Keratinocyte (primary cell): Measurements from ENCODE around the gene MTA3. TPM values are rescaled to one million over a fixed set of nuclear protein-coding genes. Genes with fewer than 3 reads are reported as not detected.

ENCODE experiments used
- DNase-seq: peaks from one replicate; pipeline ENCODE4 v3.0.0-alpha.2; 2011; ENCODE audit warnings: low read depth, missing footprints, low spot score
- FAIRE-seq: peaks from 2 replicates; lab custom pipeline; 2011; peaks lifted over from hg19 to GRCh38; lab: Jason Lieb, UNC
- H2AFZ ChIP-seq: 2 replicates; pipeline ENCODE4 v1.6.0; 2012; ENCODE audit warnings: low read length, control low read depth, inconsistent platforms; ENCODE audit not compliant: control insufficient read depth
- H3K27ac ChIP-seq: 2 replicates; pipeline ENCODE4 v1.5.1; 2011; ENCODE audit warnings: low read length; ENCODE audit not compliant: control insufficient read depth, insufficient read depth
- H3K27me3 ChIP-seq: 3 replicates; pipeline ENCODE4 v1.6.0; 2011; ENCODE audit warnings: low read length; ENCODE audit not compliant: control insufficient read depth, insufficient read depth; ENCODE audit errors: extremely low read depth
- H3K36me3 ChIP-seq, 2 experiments: 2 replicates in 1 of 2; 3 replicates in 1 of 2; pipeline ENCODE4 v1.5.1; 2011; ENCODE audit warnings: low read length in 2 of 2, mild to moderate bottlenecking in 1 of 2; ENCODE audit not compliant: control insufficient read depth in 2 of 2, insufficient read depth in 2 of 2; ENCODE audit errors: extremely low read depth in 1 of 2
- H3K4me1 ChIP-seq: 3 replicates; pipeline ENCODE4 v1.5.1; 2011; ENCODE audit warnings: low read length; ENCODE audit not compliant: control insufficient read depth, insufficient read depth; ENCODE audit errors: extremely low read depth
- H3K4me2 ChIP-seq: 3 replicates; pipeline ENCODE4 v1.6.0; 2011; ENCODE audit warnings: low read depth, low read length; ENCODE audit not compliant: control insufficient read depth, insufficient read depth; ENCODE audit errors: extremely low read depth
- H3K4me3 ChIP-seq, 3 experiments: fragments of 200-600 bp in 1 of 3; sonication (generic) in 1 of 3; 2 replicates in 2 of 3; 3 replicates in 1 of 3; pipeline ENCODE4 v1.5.1; 2011 to 2016; ENCODE audit warnings: low read length in 3 of 3, mild to moderate bottlenecking in 3 of 3, control low read depth in 2 of 3, inconsistent platforms in 1 of 3, low read depth in 1 of 3, mixed read lengths in 1 of 3, mixed run types in 1 of 3, moderate library complexity in 1 of 3; ENCODE audit not compliant: control insufficient read depth in 2 of 3, insufficient read depth in 2 of 3; ENCODE audit errors: extremely low read depth in 1 of 3
- H3K79me2 ChIP-seq: 2 replicates; pipeline ENCODE4 v1.6.0; 2012; ENCODE audit warnings: low read length; ENCODE audit not compliant: control insufficient read depth, insufficient read depth
- H3K9ac ChIP-seq: 3 replicates; pipeline ENCODE4 v1.6.0; 2011; ENCODE audit warnings: low read length; ENCODE audit not compliant: control insufficient read depth, insufficient read depth; ENCODE audit errors: extremely low read depth
- H3K9me1 ChIP-seq: 3 replicates; pipeline ENCODE4 v1.6.0; 2011; ENCODE audit warnings: low read length; ENCODE audit not compliant: control insufficient read depth, insufficient read depth; ENCODE audit errors: extremely low read depth
- H3K9me3 ChIP-seq: 2 replicates; pipeline ENCODE4 v1.5.1; 2012; ENCODE audit warnings: low read depth, low read length; ENCODE audit not compliant: control insufficient read depth
- H4K20me1 ChIP-seq: 3 replicates; pipeline ENCODE4 v1.6.0; 2011; ENCODE audit warnings: low read length; ENCODE audit not compliant: control insufficient read depth, insufficient read depth; ENCODE audit errors: extremely low read depth
- EZH2 ChIP-seq: IDR thresholded peaks from one replicate; pipeline ENCODE4 v1.6.1; 2012; ENCODE audit warnings: inconsistent platforms, mild to moderate bottlenecking, low read length, moderate library complexity
- dilution Hi-C: fragments of 300-500 bp; cut with MboI; formaldehyde crosslinking; loops from one replicate; pipeline ENCODE4 v1.7.0; 2020; ENCODE audit warnings: low sequenced_read_pairs; ENCODE audit not compliant: extremely low pct_ligation_motif_present
- polyA plus RNA-seq, 5 experiments: library from polyadenylated mRNA; depleted of rRNA in 3 of 5; stranded (reverse) in 3 of 5; stranded (forward) in 1 of 5; unstranded in 1 of 5; fragments of >200 nt; gene quantifications; 1 replicate in 1 of 5; 2 replicates in 3 of 5; 3 replicates in 1 of 5; pipeline versions ENCODE4 v1.2.1 to v1.2.3, GENCODE V29; 2011 to 2012; ENCODE audit warnings: missing spikeins in 2 of 5, low read depth in 1 of 5, low replicate concordance in 1 of 5
- TF ChIP-seq, protein P1 (sequence below), 3 experiments: IDR thresholded peaks in 1 of 3; conservative IDR thresholded peaks in 1 of 3; optimal IDR thresholded peaks in 1 of 3; 2 replicates in 2 of 3; 3 replicates in 1 of 3; pipeline versions ENCODE3 to v1.5.1; 2011; ENCODE audit warnings: low read length in 3 of 3, mild to moderate bottlenecking in 3 of 3, moderate library complexity in 2 of 3, control low read depth in 1 of 3, inconsistent platforms in 1 of 3; ENCODE audit not compliant: insufficient read depth in 2 of 3; ENCODE audit errors: extremely low read depth in 1 of 3

Gene MTA3
- polyA plus RNA-seq, 1 donor (not counting 4 experiments of a cell fraction or from before 2014, with no cell fraction given): 34.3 TPM

DNA sequence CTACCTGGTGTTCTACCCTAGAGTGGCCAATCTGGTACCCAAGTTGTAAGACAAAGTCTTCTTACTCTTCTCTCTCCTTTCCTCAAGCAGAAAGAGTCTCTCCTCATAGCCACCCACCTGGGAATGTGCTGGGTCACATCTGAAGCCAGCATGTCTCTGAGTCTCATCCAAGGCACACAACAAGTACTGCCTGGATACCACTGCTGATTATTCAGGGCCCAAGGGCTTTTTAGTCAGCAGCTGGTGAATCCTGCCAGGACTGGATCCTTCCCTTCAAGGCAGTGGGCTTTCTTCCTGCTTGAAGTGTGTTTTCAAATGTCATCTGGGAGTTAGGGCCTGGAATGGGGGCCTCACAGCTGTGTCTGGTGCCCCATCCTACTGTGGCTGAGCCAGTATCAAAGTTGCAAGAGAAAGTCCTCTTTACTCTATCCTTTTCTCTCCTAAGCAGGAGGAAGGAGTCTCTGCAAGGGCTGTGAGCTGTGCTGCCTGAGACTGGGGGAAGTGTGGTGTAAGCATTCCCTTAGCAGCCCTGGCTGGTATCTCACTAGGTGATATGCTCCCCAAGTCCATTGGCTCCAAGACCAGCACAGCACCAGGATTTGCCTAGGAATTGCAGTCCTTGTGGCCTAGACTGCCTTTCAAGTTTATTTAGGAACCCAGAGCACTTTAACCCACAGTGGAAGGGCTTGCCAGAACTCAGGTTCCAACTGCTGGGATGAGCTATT is 168.3 kb downstream of the MTA3 start:
- no peak for FAIRE-seq
- no peaks in the 10 kb centered on the region for H3K79me2 ChIP-seq
- no peak overlapping the region for H3K9ac ChIP-seq
- H3K27me3 ChIP-seq: no peaks in the 10 kb centered on the region
- H3K4me3 ChIP-seq: no peak overlapping the region
- dilution Hi-C loops: no loop called here
- DNase-seq: no peak
- H4K20me1 ChIP-seq: no peaks in the 10 kb centered on the region
- H3K9me3 ChIP-seq: no peaks in the 10 kb centered on the region
- H3K36me3 ChIP-seq: no peaks in the 10 kb centered on the region
- H3K4me2 ChIP-seq: no peak overlapping the region
- no peaks in the 10 kb centered on the region for H3K9me1 ChIP-seq
- no peak overlapping the region for H2AFZ ChIP-seq
- no peak overlapping the region for H3K27ac ChIP-seq
- H3K4me1 ChIP-seq: peaks cover 9% of the 10 kb centered on the region
- TF ChIP-seq, protein P1, sequence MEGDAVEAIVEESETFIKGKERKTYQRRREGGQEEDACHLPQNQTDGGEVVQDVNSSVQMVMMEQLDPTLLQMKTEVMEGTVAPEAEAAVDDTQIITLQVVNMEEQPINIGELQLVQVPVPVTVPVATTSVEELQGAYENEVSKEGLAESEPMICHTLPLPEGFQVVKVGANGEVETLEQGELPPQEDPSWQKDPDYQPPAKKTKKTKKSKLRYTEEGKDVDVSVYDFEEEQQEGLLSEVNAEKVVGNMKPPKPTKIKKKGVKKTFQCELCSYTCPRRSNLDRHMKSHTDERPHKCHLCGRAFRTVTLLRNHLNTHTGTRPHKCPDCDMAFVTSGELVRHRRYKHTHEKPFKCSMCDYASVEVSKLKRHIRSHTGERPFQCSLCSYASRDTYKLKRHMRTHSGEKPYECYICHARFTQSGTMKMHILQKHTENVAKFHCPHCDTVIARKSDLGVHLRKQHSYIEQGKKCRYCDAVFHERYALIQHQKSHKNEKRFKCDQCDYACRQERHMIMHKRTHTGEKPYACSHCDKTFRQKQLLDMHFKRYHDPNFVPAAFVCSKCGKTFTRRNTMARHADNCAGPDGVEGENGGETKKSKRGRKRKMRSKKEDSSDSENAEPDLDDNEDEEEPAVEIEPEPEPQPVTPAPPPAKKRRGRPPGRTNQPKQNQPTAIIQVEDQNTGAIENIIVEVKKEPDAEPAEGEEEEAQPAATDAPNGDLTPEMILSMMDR (optimal IDR thresholded peaks at IDR 0.05 in 1 of 3, IDR thresholded peaks at IDR 0.05 in 1 of 3, conservative IDR thresholded peaks at IDR 0.05 in 1 of 3; ENCODE audit: extremely low read depth in 1 of 3, insufficient read depth in 2 of 3, low read length in 3 of 3): no peak
- TF ChIP-seq EZH2: no peak

GRCh38 chr2:42741140-42741539 is 172.7 kb downstream of the MTA3 start:
- Histone ChIP-seq H3K79me2 (no peaks in the 10 kb centered on the region), H3K4me1 (peaks cover 9% of the 10 kb centered on the region), H3K27me3 (no peaks in the 10 kb centered on the region), H4K20me1 (no peaks in the 10 kb centered on the region), H2AFZ (no peak overlapping the region), H3K36me3 (no peaks in the 10 kb centered on the region), H3K9me1 (no peaks in the 10 kb centered on the region), H3K4me3 (no peak overlapping the region), H3K4me2 (no peak overlapping the region), H3K27ac (no peak overlapping the region), H3K9ac (no peak overlapping the region), H3K9me3 (no peaks in the 10 kb centered on the region)
- TF ChIP-seq, protein P1 (optimal IDR thresholded peaks at IDR 0.05 in 1 of 3, IDR thresholded peaks at IDR 0.05 in 1 of 3, conservative IDR thresholded peaks at IDR 0.05 in 1 of 3; ENCODE audit: extremely low read depth in 1 of 3, insufficient read depth in 2 of 3, low read length in 3 of 3): no peak
- no peak for TF ChIP-seq EZH2
- FAIRE-seq: no peak
- dilution Hi-C loops: no loop called here
- no peak for DNase-seq
